Uterus (tissue), 2 donors: ENCODE data around the gene CST6.

ENCODE experiments used
- POLR2A ChIP-seq, 2 donors: fragments of 450-650 bp; IDR thresholded peaks; one replicate each; pipeline ENCODE4 v1.6.1; 2016; ENCODE audit warnings: antibody characterized with exemption in 2 of 2, mild to moderate bottlenecking in 1 of 2, moderate library complexity in 1 of 2
- TF ChIP-seq, protein P1 (sequence below), 4 experiments: fragments of 200-600 bp in 2 of 4; fragments of 450-650 bp in 2 of 4; sonication (generic) in 2 of 4; IDR thresholded peaks; one replicate each; pipeline ENCODE4 v1.5.1; 2016 to 2019; ENCODE audit warnings: antibody characterized with exemption in 4 of 4, mild to moderate bottlenecking in 2 of 4, moderate library complexity in 1 of 4

DNA sequence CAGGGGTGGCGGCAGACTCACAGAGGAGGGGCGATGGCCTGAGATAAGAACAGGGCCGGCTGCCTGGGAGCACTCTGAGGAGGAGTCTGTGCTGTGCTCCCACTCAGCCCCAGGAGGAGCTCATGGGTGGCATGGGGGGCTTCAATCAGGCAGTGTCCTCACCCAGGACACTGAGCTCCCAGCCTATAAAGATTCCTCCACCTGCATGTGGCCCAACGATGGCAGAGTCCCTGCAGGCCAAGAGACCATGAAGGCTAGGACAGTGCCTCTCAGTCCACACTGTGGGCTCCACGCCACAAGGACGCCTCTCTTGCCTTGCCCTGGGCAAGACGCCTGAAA, 1.9 kb downstream of the CST6 start:
- TF ChIP-seq, protein P1, sequence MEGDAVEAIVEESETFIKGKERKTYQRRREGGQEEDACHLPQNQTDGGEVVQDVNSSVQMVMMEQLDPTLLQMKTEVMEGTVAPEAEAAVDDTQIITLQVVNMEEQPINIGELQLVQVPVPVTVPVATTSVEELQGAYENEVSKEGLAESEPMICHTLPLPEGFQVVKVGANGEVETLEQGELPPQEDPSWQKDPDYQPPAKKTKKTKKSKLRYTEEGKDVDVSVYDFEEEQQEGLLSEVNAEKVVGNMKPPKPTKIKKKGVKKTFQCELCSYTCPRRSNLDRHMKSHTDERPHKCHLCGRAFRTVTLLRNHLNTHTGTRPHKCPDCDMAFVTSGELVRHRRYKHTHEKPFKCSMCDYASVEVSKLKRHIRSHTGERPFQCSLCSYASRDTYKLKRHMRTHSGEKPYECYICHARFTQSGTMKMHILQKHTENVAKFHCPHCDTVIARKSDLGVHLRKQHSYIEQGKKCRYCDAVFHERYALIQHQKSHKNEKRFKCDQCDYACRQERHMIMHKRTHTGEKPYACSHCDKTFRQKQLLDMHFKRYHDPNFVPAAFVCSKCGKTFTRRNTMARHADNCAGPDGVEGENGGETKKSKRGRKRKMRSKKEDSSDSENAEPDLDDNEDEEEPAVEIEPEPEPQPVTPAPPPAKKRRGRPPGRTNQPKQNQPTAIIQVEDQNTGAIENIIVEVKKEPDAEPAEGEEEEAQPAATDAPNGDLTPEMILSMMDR (IDR thresholded peaks at IDR 0.05), result no peak
- TF ChIP-seq POLR2A (IDR thresholded peaks at IDR 0.05), result no peak
